Fibroblast of peridontal ligament (primary cell): ENCODE measurements around the gene SLC22A31.

Experiments used
- DNase-seq: peaks from one replicate; pipeline ENCODE4 v3.0.0-alpha.2; 2010; ENCODE audit errors: extremely low read depth

The SLC22A31 gene

DNA sequence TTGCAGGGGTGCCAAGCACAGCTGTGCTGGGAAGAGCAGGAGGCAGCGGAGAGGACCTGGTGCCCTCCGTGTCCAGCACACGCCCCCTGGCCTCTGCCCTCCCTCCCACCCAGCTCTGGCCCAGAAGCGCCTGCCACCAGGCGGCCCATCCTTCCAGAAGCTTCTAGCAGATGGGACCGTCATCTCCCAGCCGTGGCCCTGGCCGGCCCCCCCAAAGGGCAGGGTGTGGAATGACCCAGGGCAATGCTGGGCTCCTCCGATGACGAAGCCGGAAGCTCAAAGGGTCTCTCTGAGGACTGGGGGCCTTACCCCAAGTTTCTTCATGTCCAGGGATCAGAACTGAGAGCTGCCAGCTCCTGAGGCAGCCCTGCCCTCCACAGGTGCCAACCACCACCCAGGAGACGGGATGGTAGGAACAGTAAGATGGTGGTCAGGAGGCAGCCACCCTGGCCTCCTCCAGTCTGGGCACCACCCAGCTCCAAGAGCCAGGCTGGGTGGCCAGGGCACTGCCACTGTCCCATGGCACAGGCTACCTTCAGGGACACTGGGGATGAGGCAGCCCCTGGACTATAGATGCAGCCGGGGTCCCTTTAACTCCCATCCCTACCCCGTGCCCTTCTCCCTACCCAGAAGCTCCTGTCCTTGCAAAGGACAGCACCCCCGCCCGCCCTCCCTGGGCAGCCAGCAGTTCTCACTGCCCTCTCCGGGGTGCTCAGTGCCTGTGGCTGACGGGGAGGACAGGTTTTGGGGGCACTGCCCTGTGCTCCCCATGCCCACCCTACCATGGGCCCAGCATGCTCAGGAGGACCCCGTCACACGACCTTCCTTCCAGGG, 35.3 kb downstream of the SLC22A31 start:
- DNase-seq = no peak

DNA sequence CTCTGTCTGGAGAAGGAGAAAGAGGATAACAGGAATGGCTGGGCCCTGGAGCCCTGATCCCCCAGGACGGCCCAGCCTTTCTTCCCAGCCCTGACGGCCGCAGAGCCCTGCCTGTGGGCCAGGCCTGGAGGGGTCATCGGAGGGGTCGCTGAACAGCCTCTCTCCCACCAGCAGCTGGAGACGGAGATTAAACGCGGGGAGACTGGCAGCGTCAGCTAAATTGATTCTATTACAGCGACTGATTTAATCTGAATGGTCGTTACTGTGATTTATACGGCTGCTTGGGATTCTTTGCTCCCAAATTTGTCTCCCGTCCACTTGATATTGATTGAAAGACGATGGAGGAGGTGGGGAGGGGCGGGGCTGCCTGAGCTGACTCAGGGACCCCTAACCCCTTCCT, 35.9 kb downstream of the SLC22A31 start:
- no peak for DNase-seq

DNA sequence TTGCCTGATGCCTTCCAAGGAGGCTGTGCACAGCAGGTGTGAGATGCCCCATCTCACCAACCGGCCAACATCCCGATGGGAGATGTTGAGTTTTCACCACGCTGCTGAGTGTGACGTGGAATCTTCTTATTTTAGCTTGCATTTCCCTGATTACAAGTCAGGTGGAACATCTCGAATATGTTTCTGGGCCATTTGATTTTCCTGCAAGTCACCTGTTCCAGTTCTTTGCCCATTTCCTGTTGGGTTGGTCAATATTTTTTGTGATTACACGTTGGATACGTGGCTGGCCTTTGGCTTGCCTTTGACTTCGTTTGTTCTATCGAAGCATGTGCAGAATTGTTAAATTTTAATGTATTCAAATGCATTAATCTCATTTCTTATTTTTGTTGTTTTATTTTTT, 37.0 kb downstream of the SLC22A31 start:
- no peak for DNase-seq

DNA sequence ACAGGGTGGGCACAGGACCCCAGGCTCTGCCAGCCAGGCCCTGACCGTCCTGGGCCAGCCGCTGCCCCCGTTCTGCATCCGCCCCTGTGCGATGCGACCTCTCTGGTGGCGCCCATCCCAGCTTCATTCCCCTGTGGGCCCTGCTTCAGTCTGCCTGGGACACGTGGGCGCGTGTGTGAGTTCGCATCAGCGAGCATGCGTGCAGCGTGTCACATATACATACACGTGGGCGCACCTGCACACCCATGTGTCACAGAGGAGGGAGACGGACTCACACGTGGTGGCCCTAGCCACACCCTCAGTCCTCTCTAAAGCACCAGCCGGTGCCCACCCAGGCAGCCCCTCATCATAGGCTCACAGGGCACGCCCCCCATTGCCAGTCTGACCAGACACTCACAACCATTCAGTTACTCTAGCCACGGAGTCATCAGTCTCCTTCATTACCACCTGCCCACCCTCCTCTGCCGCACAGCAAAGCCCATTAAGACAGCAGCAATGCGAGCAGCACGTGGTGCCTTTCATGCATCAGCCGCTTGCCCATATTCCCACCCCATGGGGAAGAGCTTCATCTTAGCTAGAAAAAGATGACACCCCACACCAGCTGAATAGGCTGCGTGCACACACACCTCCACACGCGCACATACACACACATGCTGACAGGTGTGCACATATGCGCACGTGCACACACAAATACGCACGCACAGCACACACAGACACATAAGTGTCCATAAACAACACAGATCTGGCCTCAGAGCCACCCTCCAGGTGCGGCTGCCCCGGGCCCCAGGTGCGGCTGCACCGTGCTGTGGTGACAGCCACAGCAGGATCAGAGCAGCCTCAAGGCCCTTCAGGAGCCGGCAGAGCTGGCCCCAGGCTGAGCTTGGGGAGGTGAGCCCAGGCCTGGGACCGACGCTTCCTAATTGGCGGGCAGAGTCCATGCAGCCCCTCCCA, 38.3 kb downstream of the SLC22A31 start:
- no peak for DNase-seq

GRCh38 chr16:89160977-89161701, 39.2 kb downstream of the SLC22A31 start:
- DNase-seq = no peak

DNA sequence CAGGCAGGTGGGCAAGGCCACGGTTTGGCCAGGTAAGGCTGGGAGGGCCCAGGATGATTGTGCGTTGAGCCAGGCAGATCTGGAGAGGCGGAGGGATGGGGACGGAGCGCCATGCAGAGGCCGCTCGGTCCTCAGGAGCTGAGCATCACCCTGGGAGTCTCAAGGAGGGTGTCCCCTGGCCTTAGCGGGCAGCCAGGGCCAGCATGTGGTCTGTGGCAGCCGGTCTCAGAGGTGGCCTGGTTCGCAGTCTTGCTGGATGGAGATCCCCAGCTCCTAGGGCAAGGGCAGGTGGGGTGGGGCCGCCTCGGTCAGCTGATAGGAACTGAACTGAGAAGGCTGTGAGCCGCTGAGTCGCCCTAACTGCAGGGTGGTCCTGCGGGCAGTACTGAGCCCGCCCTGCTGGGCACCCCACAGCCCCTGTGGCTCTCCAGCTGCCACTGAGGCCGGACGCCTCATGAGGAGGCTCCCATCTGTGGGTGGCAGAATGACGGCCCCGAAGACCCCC, 40.4 kb downstream of the SLC22A31 start:
- no peak for DNase-seq

- no peak for DNase-seq
Observed at GRCh38 chr16:89159066-89159849, 41.1 kb downstream of the SLC22A31 start.

GRCh38 chr16:89157778-89158177, 42.6 kb downstream of the SLC22A31 start:
- DNase-seq = no peak

GRCh38 chr16:89156740-89157645, 43.3 kb downstream of the SLC22A31 start:
- no peak for DNase-seq

DNA sequence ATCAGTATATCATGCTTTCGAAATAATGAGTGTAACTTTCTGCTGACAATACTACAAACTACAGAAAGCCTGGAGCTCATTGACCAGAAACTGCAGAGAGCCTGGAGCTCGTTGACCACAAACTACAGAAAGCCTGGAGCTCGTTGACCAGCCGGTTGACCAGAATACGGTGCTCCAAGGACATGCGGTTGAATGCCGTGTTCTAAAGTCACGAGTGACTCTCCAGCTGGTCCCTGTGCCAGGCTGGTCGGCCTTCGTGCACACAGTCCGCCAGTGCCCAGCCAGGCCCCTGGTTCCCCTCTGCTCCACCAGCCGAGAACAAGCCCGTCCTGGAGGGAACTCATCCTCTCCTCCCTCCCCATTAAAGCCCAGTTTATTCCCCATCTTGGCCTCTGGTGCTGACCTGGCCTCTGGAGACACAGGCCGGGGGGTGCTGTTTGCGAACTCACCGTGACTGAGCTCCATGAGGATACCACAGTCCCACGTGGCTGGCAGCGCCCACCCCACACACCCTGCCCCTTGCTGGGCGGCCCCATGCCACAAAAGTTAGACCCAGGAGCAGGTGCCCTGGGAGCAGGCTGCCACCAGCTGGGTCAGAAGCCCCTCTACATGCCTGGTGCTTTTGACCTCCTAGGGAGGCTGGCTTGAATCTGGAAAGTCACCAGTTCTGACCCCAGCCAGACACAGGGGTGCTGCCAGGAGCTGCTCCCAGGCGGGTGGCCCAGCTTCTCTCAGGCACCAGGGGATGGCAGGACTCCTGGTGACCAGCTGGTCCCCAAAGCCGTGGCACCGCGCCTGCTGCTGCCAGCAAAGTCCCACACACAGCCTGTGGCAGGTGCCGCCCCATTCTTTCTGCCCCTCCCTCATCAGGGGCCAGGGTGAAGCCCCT, 44.2 kb downstream of the SLC22A31 start:
- peak; percentile 42 for DNase-seq

DNA sequence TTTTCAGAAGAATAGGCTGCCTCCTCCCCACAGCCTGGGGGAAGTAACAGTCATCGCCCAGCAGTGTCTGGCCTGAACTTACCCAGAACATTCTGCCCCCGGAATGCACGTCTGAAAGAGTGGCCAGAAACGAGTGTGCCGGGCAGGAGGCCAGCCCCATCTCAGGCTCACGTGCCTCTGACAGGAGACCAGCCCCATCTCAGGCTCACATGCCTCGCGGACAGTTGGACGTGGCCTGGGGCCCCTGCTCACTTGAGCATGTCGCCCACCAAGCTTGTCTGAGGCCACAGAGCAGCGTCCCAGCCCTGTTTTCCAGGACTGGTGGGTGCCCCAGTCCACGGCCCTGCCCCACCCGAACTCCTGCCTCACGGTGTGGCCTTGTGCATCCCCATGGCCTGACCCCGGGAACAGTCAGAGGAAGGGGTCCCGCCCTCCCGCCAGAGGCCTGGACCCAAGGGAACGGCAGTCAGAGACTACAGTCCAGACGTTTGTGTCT, 45.1 kb downstream of the SLC22A31 start:
- DNase-seq = peak; percentile 68

DNA sequence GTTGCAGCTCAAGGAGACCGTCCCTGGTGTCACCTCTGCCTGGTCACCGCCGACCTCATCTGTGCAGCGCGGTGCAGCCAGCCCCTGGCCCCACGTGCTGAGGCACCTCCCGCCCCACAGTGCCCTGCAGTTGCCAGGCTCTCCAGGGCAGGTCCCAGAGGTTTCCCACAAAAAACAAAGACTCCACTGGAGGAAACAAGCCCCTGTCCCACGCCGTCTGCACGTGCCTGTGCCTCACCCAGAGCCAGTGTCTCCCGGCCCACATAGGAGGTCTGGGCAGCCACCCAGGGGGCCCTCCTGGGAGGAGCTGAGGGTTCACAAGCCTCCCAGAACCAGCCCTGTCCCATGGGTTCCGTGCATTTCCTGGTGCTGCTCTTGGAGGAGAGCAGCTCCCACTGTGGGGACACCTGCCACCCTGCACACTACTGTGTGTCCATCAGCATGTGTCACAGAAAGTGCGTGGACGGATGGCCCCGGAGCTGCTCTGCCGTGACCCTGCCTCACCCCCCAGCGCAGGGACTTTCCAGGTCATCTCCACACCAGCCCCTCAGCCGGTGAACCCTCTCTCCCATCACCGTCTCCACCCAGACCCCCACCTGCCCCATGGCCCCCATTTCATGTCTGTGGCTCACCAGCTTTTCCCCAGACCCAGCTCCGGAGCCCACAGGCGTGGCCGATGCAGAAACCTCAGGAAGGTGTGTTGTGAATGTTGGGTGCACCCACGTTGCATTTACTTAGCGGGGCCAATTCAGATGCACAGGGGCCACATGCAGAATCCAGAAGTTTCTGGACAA, 45.8 kb downstream of the SLC22A31 start:
- no peak for DNase-seq

GRCh38 chr16:89153848-89154271, 46.5 kb downstream of the SLC22A31 start:
- no peak for DNase-seq

GRCh38 chr16:89152831-89153700, 47.3 kb downstream of the SLC22A31 start:
- no peak for DNase-seq

DNA sequence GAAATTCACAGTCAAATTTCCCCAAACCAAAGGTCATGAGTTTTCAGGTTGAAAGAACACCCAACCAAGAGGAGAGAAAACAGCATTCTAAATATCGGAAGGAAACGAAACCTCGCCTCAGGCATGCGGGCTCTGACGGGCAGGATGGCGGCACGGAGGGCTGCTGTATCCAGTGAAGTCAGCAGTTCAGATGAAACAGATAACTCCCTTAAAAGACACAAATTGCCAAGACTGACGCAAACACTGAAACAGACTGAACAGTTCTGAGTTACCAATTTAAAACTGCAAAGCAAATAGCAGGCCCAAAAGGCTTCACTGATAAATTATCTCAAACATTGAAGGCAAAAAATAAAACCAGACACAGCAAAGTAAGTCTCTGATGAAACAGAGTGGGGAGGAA, 49.4 kb downstream of the SLC22A31 start:
- no peak for DNase-seq

DNA sequence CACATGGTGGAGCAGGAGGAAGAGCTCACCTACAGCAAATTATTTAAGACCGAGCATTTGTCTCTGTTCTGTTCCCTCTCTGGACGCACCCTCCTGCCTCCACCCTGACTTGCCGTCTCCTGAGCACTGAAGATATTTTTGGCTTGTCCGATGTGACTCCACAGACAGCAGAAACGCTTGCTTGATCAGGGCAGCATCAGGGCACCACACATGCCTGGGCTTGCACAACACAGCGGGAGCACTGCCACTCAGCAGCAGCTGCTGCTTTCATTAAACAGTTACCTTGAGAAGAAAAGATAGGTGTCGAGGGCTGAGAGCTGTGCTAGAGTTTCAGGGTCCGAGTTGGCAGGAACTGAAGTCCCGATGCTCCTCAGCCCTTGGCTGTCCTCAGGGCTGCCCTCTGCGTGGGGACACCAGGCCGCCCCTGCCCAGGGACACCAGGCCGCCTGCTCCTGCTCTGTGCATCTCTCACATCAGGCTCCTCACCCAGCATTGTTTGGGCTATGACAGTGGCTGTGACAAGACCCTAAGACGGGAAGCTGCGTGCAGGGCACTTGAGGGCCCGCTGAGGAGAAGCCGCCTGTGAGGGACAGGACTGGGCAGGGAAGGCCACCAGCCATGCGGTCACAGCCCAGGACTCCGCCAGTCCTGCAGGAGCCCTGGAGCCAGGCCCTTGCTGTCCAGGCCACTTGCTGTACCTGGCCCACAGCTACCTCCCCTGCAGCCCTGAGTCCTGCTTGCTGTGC, 50.1 kb downstream of the SLC22A31 start:
- no peak for DNase-seq
